Panc1 (cell line): ENCODE data around the gene PLA2G4C. TPM values are rescaled to one million over a fixed set of nuclear protein-coding genes. Genes with fewer than 3 reads are reported as not detected.

ENCODE experiments used
- ATAC-seq: fragments of 200-7000 bp; cut with Tn5 transposase; 2 replicates; pipeline ENCODE4 v1.9.1; 2020; ENCODE audit warnings: mild to moderate bottlenecking, moderate library complexity
- BruUV-seq: library from RNA; stranded (reverse); fragments of 400-500 nt; replicated peaks from 2 replicates; lab custom pipeline; 2021; lab: Mats Ljungman, UMichigan
- CTCF ChIA-PET: fragments of 300-600 bp; sonication (Branson Sonifier 250); formaldehyde crosslinking; loops from one replicate; lab custom pipeline; 2022; ENCODE audit warnings: antibody characterized with exemption; lab: Charles Lee
- POLR2A ChIA-PET: fragments of 300-600 bp; sonication (Branson Sonifier 250); formaldehyde crosslinking; loops from one replicate; lab custom pipeline; 2022; ENCODE audit warnings: antibody characterized with exemption; lab: Charles Lee
- DNase-seq: peaks from one replicate; pipeline ENCODE4 v3.0.0-alpha.2; 2010; ENCODE audit warnings: low read depth, low spot score
- H3K27ac ChIP-seq: 2 replicates; pipeline ENCODE4 v1.5.1; 2011; ENCODE audit warnings: mild to moderate bottlenecking, low read length, inconsistent platforms
- H3K27me3 ChIP-seq: fragments of 200-500 bp; sonication (Bioruptor generic); 2 replicates; pipeline ENCODE4 v1.6.0; 2014; ENCODE audit warnings: low read length, inconsistent platforms; ENCODE audit not compliant: control insufficient read depth, insufficient read depth
- H3K36me3 ChIP-seq: fragments of 200-500 bp; sonication (Bioruptor generic); 2 replicates; pipeline ENCODE4 v1.5.1; 2014; ENCODE audit warnings: inconsistent platforms, mild to moderate bottlenecking, low read length, moderate library complexity; ENCODE audit not compliant: control insufficient read depth, insufficient read depth
- H3K4me1 ChIP-seq: 2 replicates; pipeline ENCODE4 v1.5.1; 2011; ENCODE audit warnings: inconsistent platforms, mild to moderate bottlenecking, low read length, moderate library complexity; ENCODE audit not compliant: control insufficient read depth, insufficient read depth
- H3K4me3 ChIP-seq, 2 experiments: 2 replicates each; pipeline ENCODE4 v1.5.1; 2011 to 2012; ENCODE audit warnings: low read depth in 2 of 2, low read length in 2 of 2, mild to moderate bottlenecking in 2 of 2, inconsistent platforms in 1 of 2, moderate library complexity in 1 of 2
- H3K9me3 ChIP-seq: fragments of 200-500 bp; sonication (Bioruptor generic); 2 replicates; pipeline ENCODE4 v1.5.1; 2014; ENCODE audit warnings: low read depth, mild to moderate bottlenecking, inconsistent platforms, low read length, moderate library complexity; ENCODE audit not compliant: control insufficient read depth, insufficient read depth
- CTCF ChIP-seq: fragments of 450-650 bp; IDR thresholded peaks from 2 replicates; pipeline ENCODE4 v1.5.1; 2017; ENCODE audit warnings: mild to moderate bottlenecking
- POLR2AphosphoS5 ChIP-seq: IDR thresholded peaks from 2 replicates; pipeline ENCODE4 v1.6.1; 2012; ENCODE audit warnings: mild to moderate bottlenecking, low read depth, low read length, moderate library complexity
- SIN3A ChIP-seq: IDR thresholded peaks from 2 replicates; pipeline ENCODE4 v1.6.1; 2012; ENCODE audit warnings: low read depth, mild to moderate bottlenecking, low read length, moderate library complexity, borderline replicate concordance; ENCODE audit not compliant: insufficient read depth
- TCF7L2 ChIP-seq: IDR thresholded peaks from 2 replicates; pipeline ENCODE4 v1.6.1; 2011; ENCODE audit warnings: mild to moderate bottlenecking, low read depth, low read length, inconsistent platforms
- in situ Hi-C: cut with HindIII; loops from 2 replicates; pipeline ENCODE4 v1.10.0; 2016; ENCODE audit warnings: low sequenced_read_pairs, low pct_unique_long_range_greater_than_20kb
- intact Hi-C: fragments of 100-400 bp; cut with micrococcal nuclease; formaldehyde crosslinking; loops from one replicate; pipeline ENCODE4 v1.10.0; 2022; ENCODE audit not compliant: unreplicated experiment
- total RNA-seq: library from RNA; stranded (reverse); gene quantifications from one replicate; pipeline ENCODE4 v1.2.1, GENCODE V29; 2021; ENCODE audit not compliant: unreplicated experiment
- TF ChIP-seq, protein P1 (sequence below), 2 experiments: IDR thresholded peaks; 2 replicates each; pipeline ENCODE4 v1.6.1; 2011 to 2012; ENCODE audit warnings: low read depth in 2 of 2, control low read depth in 1 of 2, low read length in 1 of 2, mild to moderate bottlenecking in 1 of 2, moderate library complexity in 1 of 2; ENCODE audit not compliant: insufficient read depth in 1 of 2

The PLA2G4C gene
- total RNA-seq, 1 experiment from 2014 or later, result 2.0 TPM

- no peak overlapping the region for H3K4me3 ChIP-seq
- no peaks in the 10 kb centered on the region for H3K36me3 ChIP-seq
- CTCF ChIA-PET, result interaction anchor here (0.7 kb wide), 1 partner anchor 41 kb away, joined by 3 read pairs; no protein-coding TSS in a partner anchor
- POLR2A ChIA-PET, result interaction anchor here (0.7 kb wide), 1 partner anchor 541 kb away, joined by 3 read pairs; no protein-coding TSS in a partner anchor
- no peak overlapping the region for H3K27ac ChIP-seq
- intact Hi-C loops (no loop called here), in situ Hi-C loops (no loop called here)
- no peak for TF ChIP-seq POLR2AphosphoS5
- TF ChIP-seq SIN3A, result no peak
- TF ChIP-seq, protein P1, sequence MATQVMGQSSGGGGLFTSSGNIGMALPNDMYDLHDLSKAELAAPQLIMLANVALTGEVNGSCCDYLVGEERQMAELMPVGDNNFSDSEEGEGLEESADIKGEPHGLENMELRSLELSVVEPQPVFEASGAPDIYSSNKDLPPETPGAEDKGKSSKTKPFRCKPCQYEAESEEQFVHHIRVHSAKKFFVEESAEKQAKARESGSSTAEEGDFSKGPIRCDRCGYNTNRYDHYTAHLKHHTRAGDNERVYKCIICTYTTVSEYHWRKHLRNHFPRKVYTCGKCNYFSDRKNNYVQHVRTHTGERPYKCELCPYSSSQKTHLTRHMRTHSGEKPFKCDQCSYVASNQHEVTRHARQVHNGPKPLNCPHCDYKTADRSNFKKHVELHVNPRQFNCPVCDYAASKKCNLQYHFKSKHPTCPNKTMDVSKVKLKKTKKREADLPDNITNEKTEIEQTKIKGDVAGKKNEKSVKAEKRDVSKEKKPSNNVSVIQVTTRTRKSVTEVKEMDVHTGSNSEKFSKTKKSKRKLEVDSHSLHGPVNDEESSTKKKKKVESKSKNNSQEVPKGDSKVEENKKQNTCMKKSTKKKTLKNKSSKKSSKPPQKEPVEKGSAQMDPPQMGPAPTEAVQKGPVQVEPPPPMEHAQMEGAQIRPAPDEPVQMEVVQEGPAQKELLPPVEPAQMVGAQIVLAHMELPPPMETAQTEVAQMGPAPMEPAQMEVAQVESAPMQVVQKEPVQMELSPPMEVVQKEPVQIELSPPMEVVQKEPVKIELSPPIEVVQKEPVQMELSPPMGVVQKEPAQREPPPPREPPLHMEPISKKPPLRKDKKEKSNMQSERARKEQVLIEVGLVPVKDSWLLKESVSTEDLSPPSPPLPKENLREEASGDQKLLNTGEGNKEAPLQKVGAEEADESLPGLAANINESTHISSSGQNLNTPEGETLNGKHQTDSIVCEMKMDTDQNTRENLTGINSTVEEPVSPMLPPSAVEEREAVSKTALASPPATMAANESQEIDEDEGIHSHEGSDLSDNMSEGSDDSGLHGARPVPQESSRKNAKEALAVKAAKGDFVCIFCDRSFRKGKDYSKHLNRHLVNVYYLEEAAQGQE (IDR thresholded peaks at IDR 0.05; ENCODE audit: insufficient read depth in 1 of 2, low read depth in 2 of 2, low read length in 1 of 2), result no peak
- TF ChIP-seq CTCF, result no peak
- no peak for TF ChIP-seq TCF7L2
- H3K4me1 ChIP-seq, result peaks cover 2% of the 10 kb centered on the region; the same call in 1 of the 2 replicates
- no TSS peak for BruUV-seq
- H3K27me3 ChIP-seq, result no peaks in the 10 kb centered on the region
- H3K9me3 ChIP-seq, result no peaks in the 10 kb centered on the region
- ATAC-seq (no peak), DNase-seq (no peak)
Observed at GRCh38 chr19:48147597-48148175, 37.1 kb upstream of the PLA2G4C start.

DNA sequence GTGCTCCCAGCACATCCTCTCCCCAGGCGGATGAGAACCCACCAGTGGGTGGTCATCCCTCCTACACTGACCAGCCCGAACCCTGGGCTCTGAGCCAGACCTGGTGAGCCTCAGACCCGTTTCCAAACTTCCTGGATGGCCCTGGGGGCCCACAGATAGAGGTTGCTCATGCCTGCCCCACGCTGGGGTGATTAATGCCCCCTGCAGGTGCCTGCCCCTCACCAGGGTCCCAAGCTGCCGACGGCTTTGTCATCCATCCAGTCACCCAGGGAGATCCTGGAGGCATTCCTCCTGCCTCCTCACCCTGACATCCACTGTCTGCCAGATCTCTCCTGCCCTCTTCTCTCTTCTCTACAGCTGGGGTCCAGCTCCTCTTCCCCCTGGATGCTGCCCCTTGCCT, 28.4 kb upstream of the PLA2G4C start:
- Histone ChIP-seq H3K27me3 (no peaks in the 10 kb centered on the region), H3K9me3 (no peaks in the 10 kb centered on the region), H3K4me3 (no peak overlapping the region), H3K27ac (no peak overlapping the region), H3K36me3 (no peaks in the 10 kb centered on the region), H3K4me1 (no peaks in the 10 kb centered on the region)
- no peak for TF ChIP-seq CTCF
- no peak for TF ChIP-seq POLR2AphosphoS5
- TF ChIP-seq, protein P1 (IDR thresholded peaks at IDR 0.05; ENCODE audit: insufficient read depth in 1 of 2, low read depth in 2 of 2, low read length in 1 of 2), result no peak
- TF ChIP-seq TCF7L2, result no peak
- TF ChIP-seq SIN3A, result no peak
- ATAC-seq (no peak), DNase-seq (no peak)
- ChIA-PET POLR2A (no interaction called here), CTCF (no interaction called here)
- intact Hi-C loops, result no loop called here
- TSS peak; percentile 79 for BruUV-seq
- in situ Hi-C loops, result no loop called here
